C4-2B (cell line): ENCODE measurements around the gene ADGRV1.

Source experiments
- CTCF ChIP-seq: fragments of 450-650 bp; conservative IDR thresholded peaks from 2 replicates; pipeline ENCODE4 v1.5.1; 2017; ENCODE audit warnings: mild to moderate bottlenecking
- ZFX ChIP-seq: fragments of 450-650 bp; IDR thresholded peaks from 2 replicates; pipeline ENCODE4 v1.6.1; 2017

DNA sequence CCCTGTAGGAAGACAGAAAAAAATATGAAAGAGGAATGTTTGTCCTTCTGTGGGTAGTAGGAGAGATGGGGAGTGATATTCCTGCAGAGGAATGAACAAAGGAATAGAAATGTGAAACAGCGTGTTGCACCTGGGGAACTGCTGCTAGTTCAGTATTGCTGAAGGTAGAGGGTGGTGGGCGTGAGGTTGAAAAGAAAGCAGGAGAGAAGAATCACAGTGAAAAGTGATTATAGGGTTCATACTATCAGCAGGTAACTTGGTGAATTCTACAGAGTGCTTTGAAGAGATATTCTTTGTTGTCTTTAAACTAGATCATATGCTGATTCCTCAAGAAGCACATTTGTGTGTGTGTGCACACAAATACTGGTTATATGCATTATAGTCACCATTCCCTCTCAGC, 95.6 kb downstream of the ADGRV1 start:
- TF ChIP-seq CTCF = no peak
- no peak for TF ChIP-seq ZFX
